GM21367 (cell line): Measurements from ENCODE around the gene MTNR1B.

ENCODE experiments used
- ATAC-seq: cut with Tn5 transposase; IDR thresholded peaks from one replicate; pipeline ENCODE4 v1.9.1; 2021; ENCODE audit not compliant: unreplicated experiment

The MTNR1B gene

DNA sequence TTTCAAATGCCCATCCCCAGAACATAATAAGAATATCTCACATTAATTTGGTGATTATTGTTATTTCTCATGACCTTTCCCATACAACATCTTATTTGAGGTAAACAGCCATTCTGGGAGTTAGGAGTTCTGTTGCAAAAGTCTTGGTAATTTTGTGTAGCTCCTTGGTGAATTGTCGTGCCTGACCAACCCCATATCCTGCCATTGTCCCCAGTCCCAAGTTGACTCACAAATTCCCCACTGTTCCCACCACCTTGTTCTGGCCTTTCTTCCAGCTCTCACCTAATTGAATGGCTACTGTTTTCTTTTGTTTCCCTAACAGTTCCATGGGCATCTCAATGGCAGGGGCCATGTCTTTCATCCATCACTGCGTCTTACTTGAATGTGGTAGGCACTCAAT is 8.0 kb downstream of the MTNR1B start:
- no peak for ATAC-seq

DNA sequence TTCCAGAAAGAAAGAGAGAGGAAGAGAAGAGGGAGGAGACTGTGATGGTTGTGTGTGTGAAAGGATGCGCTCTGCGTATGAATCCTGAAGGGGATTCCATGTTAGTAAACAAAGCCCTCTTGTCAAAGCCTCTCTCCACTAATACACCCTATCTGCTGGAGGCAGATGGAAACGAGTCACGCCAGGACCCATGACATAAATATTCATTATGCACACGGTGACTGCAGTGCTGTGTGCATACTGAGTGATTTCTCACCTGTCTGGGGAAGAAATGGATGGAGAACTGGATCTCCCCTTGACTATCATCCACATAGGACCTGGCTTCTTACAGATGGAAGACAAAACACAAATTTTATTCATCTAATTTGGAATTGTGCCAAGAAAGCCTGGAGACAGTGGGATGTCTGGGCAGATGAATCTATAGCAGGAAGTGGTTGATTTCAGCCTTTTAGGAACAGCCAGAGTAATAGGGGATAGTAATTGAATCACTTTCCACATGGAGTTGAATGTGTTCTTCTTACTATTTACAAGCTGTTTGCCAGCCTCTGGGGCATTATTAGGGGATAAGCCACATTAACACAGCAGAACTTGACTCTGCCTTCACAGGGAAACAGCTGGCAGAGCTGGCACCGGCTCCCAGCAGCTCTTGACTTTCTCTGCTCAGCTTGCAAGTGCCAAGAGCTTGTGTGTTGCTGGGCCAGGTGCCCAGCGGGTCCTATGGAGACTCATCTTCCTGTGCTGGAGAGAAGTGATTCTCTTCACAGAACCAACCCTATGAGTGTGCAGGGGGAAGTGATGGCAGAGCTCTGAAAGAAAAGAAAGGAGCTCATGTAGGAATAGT is 9.0 kb downstream of the MTNR1B start:
- ATAC-seq: no peak

DNA sequence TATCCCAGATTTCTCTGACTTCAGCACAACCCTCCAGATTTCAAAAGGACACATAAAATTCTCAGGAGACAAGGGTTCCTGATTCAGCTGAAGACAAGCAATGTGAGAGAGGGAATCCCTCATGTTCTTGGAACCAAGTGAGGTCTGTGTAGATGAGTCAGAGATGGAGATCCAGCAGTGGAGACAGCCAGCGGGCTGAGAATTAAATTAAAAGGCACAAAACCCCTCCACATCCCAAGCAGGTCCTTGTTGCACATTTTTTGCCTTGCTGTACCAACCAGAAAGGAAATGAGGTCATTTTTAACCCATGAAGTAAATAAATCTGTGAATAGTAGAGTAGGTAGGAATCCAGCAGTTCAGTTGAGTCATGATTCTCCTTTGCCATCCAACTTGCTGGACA is 9.7 kb downstream of the MTNR1B start:
- no peak for ATAC-seq

DNA sequence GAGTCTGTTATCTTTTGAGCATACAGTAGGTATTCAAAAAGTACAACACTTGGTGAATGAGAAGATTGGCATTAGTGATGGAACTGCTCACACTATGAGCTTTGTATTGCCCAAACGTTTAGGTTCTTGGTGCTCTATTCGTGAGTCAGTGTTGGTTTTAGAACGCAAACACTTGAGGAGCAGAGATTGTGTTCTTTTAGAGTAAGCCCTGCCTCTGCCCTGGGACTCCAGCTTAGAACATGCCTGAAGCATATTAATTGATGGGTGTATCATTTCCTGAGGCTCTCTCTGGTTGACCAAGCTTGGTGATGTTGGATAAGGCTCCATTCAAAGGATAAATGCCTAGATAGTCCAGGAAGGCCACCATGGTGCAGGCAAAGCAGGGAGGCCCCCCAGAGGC is 10.9 kb downstream of the MTNR1B start:
- no peak for ATAC-seq

DNA sequence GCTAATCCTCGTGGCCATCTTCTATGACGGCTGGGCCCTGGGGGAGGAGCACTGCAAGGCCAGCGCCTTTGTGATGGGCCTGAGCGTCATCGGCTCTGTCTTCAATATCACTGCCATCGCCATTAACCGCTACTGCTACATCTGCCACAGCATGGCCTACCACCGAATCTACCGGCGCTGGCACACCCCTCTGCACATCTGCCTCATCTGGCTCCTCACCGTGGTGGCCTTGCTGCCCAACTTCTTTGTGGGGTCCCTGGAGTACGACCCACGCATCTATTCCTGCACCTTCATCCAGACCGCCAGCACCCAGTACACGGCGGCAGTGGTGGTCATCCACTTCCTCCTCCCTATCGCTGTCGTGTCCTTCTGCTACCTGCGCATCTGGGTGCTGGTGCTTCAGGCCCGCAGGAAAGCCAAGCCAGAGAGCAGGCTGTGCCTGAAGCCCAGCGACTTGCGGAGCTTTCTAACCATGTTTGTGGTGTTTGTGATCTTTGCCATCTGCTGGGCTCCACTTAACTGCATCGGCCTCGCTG is 12.1 kb downstream of the MTNR1B start:
- no peak for ATAC-seq

DNA sequence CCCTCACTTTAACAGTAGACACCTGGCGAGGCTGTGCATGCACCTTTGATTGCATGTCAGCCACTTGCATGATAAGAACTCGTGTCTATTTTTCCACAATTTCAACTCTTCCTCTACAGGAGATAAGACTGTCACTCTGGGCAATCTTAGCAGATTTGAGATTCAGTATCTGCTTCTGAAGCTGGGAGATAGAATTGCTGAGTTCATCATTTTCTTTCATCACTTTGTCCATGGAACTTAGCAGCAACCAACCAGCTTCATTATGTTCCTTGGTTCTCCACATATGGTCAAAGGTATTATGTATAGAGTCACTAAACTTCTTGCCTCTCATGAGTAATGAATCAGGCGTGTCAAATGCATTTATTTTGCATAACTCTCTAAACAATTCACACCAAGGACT is 17.1 kb downstream of the MTNR1B start:
- no peak for ATAC-seq

DNA sequence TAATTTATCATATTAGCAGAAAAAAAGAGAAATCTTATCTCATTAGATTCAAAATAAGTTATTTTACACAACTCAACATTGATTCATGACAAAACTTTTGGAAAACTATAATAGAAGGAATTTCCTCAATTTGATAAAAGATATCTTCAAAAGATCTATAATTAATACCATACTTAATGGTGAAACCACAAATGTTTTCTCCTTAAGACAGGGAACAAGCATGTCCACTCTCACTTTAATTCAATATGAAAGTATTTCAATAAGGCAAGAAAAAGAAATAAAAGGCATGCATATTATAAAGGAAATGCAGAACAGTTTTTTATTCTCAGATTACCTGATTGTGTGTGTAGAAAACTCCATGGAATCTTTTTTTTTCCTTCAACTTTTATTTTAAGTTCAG is 23.6 kb downstream of the MTNR1B start:
- no peak for ATAC-seq

DNA sequence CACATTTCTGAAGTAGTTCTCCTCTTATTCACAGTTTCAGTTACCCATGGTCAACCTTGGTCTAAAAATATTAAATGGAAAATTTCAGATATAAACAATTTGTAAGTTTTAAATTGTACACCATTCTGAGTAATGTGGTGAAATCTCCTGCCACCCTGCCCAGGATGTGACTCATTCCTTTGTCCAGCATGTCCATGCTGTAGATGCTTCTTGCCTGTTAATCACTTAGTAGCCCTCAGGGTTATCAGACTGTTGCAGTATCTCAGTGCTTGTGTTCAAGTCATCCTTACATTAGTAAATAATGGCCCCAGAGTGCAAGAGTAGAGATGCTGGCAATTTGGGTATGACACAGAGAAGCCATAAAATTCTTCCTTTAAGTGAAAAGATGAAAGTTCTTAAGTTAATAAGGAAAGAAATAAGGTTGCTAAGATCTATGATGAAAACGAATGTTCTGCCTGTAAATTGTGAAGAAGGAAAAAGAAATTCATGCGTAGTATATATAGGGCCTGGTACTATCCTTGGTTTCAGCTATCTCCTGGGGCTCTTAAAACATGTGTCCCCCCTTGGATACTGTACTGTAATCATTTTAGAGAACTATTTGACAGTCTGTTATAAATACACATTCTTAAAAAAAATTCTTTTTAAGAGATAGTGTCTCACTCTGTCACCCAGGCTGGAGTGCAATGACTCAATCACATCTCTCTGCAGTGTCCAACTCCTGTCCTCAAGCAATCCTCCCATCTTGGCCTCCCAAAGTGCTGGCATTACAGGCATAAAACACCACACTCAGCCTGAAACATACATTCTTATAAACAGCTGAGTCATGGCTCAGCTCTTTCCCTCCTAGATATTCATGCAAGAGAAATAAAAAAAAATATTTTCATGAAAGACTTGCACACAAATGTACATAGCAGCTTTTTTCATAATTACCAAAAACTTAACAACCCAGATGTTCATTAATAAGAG is 31.3 kb downstream of the MTNR1B start:
- ATAC-seq: no peak

DNA sequence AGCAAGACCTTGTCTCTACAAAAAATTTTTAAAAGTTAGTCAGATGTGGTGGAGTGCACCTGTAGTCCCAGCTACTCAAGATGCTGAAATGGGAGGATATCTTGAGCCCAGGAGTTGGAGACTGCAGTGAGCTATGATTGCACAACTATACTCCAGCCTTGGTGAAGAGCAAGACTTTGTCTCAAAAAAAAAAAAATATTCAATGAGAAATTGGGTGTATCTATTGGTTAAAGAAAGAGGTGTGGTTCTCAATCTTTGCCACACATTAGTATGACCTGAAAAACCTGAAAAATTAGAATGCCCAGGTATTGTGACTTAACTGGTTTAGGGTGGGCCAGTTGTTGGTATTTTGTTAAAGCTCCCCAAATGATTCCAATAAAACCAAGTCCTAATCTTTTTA is 32.4 kb downstream of the MTNR1B start:
- ATAC-seq: no peak

DNA sequence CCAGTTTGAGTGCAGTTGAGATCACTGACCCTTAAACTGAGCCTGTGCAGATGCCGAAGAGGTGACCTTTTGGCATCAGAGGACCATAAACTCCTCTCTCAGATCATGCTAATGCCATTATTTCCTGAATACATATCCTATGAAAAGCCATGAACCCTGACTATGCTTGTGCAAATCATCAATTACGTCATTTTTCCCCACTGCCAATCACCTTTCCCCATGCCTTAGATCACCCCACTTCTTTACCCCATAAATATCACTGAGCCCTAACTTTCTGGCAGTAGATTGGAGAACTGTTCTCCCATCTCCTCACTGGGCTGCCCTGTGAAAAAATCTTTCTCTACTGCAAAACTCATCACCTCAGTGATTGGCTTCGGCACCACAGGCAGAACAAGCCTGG is 32.9 kb downstream of the MTNR1B start:
- no peak for ATAC-seq

DNA sequence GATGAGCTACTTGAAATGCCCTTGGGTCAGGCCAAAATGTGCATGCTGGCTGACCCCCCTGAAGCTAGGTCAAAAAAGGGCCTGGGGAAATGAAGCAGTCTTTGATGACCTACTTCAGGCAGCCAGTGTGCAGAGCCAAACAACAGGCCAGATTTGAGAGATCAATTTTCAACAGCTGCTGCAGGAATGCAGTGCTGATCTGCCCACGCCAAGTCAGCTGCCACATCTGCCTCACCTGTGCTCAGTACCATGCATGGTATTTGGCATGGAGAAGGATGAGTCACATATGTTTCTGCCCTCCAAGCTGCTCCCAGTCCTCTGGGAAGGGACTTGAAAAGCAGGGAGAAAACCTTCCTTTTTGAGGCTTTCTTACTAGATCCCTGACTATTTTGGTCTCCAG is 35.8 kb downstream of the MTNR1B start:
- ATAC-seq: no peak

DNA sequence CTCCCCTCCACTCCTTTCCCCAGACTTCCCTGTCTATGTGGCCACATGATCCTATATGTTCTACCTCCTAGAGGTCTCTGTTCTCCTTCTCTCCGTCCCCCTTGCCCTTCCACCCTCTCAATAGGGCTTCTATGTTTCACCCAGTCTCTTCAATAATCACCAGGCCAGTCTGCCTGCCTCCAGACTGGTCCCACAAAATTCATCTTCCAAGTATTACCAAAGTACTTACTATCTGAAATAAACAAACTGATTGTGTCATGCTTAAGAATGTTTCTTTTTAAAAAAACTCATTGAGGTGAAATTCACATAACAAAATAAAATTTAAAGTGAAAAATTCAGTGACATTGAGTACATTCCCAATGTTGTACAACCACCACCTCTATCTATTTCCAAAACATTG is 44.2 kb downstream of the MTNR1B start:
- ATAC-seq: no peak

DNA sequence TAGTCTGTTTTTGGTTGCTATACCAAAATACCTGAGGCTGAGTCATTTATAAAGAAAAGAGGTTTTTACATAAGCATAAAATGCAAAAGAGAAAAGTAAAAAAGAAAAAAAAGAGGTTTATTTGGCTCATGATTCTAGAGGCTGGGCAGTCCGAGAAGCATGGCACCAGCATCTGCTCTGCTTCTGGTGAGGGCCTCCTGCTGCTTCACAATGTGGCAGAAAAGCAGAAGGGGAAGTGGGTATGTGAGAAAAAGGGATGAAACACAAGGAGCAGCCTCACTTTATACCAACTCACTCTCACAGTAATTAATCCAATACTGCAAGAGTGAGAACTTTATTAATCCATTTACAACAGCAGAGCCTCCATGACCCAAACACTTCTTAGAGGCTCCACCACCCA is 47.1 kb downstream of the MTNR1B start:
- ATAC-seq: no peak

DNA sequence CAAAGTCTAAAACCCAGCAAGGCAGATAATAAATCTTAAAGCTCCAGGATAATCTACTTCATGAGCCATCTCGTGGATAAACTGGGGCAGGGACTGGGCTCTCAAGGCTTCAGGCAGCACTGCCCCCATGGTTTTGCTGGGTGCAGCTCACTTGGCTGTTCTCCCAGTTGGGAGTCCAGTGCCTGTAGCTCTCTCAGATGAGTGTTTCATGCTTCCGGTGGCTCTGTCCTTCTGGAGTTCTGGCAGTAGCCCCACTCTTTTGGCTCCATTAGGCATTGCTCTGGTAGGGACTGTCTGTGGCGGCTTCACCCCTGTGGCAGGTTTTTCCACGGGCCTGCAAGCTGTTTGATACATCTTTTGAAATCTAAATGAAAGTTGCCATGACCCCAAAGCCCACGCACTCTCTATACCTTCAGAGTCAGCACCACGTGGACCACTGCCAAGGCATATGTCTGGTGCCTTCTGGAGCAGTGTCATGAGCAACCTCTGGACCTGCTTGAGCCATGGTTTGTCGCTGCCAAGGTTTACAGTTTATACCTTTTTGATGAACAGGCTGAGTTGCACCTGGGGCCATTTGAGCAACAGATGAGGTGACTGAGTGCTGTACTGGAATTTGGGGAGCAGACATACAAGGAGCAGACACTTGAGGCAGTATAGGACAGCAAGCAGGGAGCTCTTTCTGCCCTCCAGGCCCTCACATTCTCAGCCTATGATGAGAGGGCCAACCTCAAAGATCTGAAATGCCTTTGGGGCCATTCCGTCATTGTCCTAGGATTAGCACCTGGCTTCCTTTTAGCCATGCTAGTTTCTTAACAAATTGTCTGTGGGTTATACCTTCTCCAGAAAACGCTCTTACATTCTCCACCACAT is 48.6 kb downstream of the MTNR1B start:
- ATAC-seq: no peak

DNA sequence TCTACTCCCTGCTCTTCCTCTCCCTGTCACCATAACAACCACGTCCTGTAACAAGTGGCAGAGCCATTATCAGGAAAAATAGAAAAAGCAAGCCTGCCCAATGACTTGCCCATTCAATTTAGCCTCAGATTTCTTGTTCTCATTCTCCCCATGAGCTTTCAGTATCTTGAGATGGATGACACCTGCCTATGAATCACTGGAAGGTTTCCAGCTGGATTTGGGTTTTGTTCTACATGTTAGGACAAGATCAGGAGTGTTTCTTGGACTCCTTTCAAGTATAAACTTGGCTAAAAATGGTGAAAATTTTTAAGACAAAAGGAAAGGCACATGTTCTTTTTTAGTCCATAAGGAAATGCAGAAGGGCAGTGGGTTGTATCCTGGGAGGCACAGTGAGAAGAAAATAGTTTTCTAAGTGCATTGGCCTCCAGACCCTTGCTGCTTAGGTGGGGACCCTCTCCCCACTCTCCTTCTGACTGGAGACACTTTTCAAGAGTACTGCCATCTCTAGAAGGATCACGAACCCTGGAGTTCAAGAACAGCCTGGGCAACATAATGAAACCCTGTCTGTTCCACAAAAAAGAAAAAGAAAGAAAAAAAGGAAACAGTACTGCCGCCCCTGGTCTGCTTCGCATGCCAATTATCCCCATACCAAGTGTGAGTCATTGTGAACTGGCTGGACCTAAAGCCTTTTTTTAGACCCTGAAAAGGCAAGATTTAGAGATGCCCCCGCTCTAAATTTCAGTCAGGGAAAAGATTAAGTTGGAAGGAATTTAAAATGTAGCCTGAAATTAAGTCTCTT is 51.0 kb downstream of the MTNR1B start:
- no peak for ATAC-seq

DNA sequence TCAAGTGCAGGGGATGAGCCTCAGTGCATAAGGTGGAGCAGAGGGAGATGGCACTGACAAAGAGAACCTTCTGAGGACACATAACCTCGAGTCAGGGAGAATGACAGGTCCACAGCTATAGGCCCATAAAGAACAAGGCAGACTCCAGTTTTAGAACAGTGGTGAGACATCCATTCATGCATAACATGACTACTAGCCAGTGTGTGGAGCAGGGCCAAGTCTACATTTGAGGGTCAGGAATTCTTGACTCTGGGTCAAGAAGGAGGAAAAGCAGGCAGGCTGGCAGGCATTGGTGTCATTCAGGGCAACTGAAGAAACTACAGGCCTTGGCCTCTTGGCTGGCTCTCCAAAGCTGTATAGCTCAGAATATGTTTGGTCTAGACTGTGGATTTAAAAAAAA is 54.9 kb downstream of the MTNR1B start:
- no peak for ATAC-seq

DNA sequence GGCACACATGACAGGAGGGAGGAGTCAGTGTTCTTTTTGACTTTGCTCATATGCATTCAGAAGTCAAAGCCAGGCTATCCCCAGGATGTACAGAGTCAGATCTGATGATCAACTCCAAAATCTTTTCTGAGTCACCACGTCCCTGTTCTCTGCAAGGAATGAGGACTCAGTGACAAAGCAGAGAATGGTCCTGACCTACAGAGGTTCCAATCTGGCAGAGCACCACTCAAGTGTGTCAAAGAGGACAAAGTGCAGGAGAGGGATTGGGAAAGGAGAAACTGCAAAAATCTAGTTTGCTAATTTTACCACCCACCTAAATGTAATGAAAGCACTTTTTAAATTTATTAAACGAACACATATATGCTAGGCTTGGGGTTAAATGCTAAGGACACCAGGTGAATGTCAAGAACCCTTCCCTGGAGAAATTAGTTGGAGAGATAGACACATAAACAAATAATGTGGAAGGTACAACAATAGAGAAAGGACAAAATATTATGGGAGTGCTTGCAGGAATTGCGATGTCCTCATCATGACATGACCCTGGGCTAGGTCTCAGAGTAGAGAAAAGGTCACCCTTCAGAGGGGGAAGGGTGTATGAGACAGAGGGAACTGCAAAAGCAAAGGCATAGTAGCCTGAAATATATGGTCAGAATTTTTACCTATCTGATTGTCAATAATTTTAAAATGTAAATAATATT is 56.3 kb downstream of the MTNR1B start:
- no peak for ATAC-seq

DNA sequence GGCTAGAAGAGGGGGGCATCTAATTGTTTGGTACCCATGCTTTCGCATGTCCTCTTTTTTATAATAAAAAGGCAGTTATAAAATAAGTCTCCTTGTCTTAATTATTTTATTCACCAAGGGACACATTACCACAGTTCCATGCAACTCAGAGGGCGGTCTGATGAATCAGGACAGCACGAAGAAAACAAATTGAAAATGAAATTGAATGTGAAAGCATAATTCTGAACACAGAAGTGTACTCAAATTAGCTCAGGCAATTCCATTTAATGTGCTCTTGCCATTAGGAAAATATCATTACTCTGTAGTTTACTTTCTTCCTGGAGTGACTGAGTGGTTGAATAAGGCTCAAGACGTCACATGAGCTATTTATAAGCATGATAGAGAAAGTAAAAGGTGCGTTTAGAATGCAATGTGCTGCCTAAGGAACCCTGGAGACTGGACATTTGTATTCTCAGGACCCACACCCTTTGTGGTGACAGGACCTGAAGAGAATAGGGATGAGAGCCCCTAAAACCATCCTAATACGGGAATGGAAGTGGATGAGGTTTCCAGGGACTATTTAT is 59.6 kb downstream of the MTNR1B start:
- peak; percentile 71 for ATAC-seq

DNA sequence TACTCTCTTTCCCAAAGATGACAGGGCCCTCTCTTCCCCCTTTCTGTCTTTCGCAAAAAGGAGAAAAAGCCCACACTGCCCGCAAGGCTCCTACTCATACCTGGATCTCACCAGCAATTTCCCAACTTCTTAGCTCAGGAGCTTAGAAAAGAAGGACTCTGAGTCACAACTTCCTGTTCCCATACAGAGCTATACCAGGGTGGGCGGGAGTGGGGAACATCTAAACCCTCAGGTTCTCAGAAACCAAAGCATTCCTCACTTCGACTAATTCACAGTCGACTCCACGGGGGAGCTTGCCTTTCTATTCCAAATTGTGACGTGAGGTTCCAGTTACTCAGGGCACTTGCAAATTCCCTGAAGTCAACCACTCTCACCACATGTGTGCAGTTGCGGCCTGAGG is 61.9 kb downstream of the MTNR1B start:
- no peak for ATAC-seq
